Right kidney (tissue), 1 donor: ENCODE measurements around the gene CLEC16A.
"Not testable (repeated sequence)": the region's sequence is repeated elsewhere in the genome, so short reads cannot be mapped to it uniquely, and the experiment has no call there.

Experiments used
- DNase-seq: peaks from one replicate; pipeline ENCODE4 v3.0.0-alpha.2; 2016

CLEC16A gene

GRCh38 chr16:11207646-11208045 is 263.3 kb downstream of the CLEC16A start:
- no peak for DNase-seq

DNA sequence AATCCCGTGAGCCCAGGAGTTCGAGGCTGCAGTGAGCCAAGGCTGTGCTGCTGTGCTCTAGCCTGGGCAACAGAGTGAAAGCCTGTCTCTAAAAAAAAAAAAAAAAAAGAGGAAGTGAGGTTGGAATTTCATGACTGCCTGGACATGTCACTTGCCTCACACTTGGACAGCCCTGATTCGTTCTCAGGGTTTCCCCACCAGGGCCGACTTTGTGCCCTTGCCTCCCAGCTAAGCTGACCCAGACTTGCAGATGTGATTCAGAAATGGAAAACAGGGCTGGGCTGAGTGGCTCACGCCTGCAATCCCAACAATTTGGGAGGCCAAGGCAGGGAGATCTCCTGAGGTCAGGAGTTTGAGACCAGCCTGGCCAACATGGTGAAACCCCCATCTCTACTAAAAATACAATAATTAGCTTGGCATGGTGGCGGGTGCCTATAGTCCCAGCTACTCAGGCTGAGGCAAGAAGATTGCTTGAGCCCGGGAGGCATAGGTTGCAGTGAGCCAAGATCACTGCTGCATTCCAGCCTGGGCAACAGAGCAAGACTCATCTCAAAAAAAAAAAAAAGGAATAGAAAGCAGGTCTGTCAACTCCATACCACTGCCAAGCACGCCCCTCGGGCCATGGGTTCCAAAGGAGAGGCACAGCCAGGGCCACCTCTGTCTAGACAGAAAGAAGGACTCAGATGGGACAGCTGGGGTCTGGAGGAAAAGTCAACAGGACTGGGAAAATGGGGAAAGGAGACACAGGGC is 264.7 kb downstream of the CLEC16A start:
- DNase-seq: no peak

GRCh38 chr16:11210260-11210659 is 265.9 kb downstream of the CLEC16A start:
- no peak for DNase-seq

DNA sequence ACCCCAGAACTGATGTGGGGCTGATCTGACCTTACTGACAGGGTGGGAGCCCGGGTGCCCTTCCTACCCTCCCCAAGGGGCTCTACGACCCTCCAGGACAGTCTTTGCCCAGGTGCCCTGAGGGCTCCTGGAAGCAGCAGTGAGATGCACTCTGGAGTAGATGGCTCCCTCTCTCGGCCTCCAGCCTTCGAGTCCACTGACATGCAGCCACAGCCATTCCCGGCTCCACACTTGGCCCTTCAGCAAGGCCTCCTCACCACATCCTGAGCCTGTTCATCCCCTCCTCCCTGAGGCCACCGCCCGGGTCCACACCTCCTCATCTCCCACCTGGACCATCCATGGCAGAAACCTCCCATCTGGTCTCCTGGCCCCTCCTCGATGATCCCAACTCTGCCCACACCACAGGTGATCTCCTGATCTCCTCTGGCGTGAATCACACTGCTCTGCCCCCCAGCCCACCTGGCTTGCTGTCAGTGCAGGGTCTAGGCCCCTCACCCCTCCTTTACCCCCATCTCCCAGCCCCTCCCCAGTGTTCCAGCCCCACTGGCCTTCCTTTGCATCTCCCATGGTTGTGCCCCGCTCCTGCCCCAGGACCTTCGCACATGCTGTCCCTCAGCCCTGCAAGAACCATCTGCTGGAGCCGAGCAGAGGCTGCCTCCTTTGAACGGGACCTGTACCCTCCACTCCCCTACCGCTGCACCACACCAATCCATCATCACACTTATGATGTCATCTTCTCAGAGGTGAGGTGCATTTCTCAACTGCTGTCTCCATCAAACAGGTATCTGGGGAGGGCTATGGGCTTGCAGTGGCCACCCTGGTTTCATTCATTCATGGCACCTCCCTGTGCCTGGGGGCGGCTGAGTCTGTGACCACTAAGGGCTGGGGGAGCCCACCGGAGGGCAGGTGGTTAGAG is 267.0 kb downstream of the CLEC16A start:
- no peak for DNase-seq

GRCh38 chr16:11211977-11212797 is 267.8 kb downstream of the CLEC16A start:
- DNase-seq: no peak

GRCh38 chr16:11212798-11213196 is 268.4 kb downstream of the CLEC16A start:
- DNase-seq: no peak

DNA sequence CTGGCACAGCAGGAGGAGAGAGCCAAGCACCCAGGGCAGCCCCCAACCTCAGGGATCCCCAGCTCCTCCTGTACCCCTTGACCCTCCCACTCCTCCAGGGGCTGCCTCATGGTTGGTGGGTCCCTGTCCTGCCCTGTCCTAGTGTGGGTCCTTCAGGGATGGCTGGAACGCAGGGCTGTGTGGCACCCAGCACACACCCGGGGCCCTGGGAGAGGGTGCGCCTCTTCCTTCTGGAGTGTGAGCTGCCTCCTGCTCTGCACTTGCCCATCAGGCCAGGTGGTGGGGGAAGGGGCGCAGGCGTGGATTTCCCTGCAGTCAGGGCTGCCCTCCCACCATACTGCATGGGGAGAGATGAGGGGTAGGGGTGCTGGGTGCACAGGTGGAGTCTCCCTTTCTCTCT is 269.0 kb downstream of the CLEC16A start:
- DNase-seq: no peak

GRCh38 chr16:11213799-11214198 is 269.4 kb downstream of the CLEC16A start:
- DNase-seq: no peak

DNA sequence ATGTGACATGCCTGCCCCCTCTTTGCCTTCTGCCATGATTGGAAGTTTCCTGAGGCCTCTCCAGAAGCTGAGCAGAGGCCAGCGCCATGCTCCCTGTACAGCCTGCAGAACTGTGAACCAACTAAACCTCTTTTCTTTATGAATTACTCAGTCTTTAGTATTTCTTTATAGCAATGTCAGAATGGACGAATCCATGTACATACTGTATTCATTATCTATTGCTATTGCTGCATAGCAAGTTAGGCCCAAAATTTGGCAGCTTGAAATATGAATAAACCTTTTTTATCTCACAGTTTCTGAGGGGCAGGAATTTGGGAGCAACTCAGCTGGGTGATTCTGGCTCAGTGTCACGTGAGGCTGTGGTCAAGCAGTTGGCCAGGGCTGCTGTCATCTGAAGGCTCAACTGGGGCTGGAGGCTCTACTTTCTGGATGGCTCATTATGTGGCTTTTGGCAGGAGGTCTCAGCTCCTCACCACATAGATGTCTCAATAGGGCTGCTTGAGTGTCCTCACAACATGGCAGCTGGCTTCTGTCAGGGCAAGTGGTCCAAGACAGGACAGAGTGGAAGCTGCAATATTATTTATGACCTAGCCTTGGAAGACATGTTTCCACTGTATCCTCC is 271.7 kb downstream of the CLEC16A start:
- DNase-seq: no peak

DNA sequence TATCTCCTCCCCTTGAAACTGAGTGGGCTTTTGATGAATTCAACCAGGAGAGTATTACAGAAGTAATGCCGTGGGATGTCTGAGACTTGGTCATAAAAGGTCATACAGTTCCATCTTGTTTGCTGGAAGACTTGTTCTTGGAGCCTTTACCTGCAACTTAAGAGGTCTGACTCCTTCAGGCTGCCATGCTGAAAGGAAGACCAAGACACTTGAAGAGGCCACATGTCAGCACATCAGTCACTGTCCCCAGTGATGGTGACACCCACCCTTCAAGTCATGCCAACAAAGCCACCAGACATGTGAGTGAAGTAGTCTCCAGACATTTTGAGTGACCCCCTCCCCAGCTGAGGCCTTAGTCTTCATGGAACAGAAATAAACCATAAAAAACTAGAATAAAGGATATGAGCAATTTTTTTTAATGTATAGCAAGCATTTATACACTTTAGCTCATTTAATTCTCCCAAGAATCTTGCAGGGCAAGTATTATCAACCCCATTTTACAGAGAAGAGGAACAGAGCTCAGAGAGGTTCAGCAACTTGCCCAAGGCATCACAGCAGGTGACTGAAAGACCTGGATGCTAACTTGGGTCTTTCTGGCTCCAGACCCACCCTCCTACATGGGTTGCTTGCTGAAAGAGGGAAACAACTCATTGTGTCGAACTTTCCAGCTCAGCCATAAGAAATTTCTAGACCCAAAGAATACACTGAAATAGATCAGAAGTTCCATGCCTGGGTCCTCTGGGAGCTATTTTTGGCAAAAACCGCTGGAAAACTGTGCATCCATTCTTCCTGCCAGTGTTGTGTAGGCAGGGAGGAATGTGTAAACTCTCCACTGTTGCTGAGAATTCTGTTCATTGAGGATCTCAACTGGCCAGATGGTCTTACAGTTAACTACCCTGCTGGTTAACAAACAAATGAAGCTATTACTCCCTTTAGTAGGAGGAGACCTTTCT is 273.6 kb downstream of the CLEC16A start:
- DNase-seq: no peak

DNA sequence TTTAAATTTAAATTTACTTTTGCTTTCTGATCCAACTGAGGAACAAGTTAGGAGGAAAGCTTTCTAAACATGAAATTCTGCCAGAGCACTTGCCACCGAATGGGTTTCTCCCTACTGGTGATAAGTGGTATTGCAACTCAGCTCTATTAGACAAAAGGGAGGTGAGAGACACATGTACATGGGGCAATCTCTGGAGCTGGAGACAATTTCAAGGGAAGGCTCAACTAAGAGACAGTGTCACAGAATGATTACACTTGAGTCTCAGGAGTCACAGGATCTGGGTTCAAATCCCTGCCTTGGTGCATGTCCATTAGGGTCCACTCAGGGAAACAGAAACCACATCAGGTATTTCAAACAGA is 274.2 kb downstream of the CLEC16A start:
- DNase-seq: no peak

GRCh38 chr16:11219178-11219577 is 274.8 kb downstream of the CLEC16A start:
- DNase-seq: no peak

DNA sequence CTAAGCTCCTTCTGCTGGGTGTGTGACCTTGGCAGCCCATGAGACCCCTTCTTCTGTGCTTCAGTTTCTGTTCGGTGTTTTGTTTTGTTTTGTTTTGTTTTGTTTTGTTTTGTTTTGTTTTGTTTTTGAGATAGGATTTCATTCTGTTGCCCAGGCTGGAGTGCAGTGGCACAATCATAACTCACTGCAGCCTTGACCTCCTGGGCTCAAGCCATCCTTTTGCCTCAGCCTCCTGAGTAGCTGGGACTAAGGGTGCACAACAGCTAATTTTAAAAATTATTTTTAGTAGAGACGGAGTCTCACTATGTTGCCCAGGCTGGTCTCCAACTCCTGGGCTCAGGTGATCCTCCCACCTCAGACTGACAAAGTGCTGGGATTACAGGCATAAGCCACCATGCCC is 276.1 kb downstream of the CLEC16A start:
- DNase-seq: not testable (repeated sequence)

DNA sequence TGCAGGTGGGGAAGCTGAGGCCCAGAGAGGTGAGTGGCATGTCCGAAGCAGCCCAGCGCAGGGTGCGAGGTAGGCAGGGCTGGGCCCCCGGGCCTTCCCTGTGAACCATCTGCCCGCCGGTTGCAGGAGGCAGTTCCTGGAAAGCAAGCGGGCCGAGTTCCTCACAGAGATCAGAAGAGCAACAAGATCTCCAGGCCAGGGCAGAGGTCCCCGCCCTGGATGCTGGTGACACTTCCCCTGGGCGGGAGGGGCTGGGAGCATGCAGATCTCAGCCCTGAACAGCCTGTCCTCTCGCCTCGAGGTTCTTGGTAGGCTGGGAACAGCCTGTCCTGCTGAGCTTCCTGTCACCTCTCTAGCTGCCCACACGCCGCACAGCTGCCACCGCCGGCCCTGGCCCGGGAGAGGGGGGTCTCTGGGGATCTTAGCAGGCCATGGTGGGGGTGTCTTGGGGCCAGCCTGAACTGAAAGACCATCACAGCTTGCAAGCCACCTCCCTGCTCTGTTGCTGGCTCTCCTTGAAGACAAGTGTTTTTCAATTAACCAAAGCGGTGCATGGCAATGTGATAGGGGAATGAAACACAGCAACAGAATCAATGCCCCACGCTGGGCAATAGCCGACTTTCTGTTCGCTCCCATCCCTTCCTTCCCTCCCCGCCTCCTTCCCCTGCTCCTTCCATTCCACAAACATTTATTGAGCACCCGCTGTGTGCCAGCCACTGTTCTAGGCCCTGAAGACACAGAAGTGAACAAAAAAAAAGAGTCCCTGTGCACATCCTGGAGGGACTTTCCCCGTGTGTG is 279.9 kb downstream of the CLEC16A start:
- DNase-seq: no peak

GRCh38 chr16:11224894-11225676 is 280.7 kb downstream of the CLEC16A start:
- DNase-seq: no peak

- DNase-seq: no peak
These were observed 281.5 kb downstream of the CLEC16A start for GRCh38 chr16:11225677-11226549.

- no peak for DNase-seq
These were observed 285.1 kb downstream of the CLEC16A start for GRCh38 chr16:11229432-11229831.

DNA sequence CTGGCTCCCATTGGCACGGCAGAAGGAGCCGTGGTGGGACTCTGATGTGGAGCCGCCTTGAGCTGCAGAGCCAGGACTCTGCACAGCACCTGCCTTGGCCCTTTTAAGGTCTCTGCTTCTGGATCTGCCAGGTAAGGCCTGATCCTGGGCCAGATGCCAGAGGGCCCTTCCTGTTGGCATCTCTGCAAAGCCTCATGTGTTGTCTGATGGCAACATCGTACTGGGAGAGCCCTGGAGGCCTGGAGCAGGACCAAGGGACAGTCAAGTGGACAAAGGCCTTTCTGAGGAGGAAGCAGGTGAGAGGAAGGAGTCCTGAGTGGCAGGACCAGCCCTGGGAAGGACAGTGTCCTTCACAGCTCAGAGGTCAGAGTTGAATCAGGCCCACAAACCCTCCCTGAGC is 285.5 kb downstream of the CLEC16A start:
- no peak for DNase-seq
